Stimulated activated CD8-positive, alpha-beta memory T cell treated with anti-CD3 and anti-CD28 coated beads, Interleukin-12 subunit alpha, Interleukin-12 subunit beta, amount 100 ng/mL, for 24 hours (primary cell): ENCODE measurements around the gene TRIM38.
"Not testable (repeated sequence)": the region's sequence is repeated elsewhere in the genome, so short reads cannot be mapped to it uniquely, and the experiment has no call there.

Experiments
- DNase-seq: peaks from one replicate; pipeline ENCODE4 v3.0.0-alpha.2; 2020; ENCODE audit errors: extremely low read depth

The TRIM38 gene

DNA sequence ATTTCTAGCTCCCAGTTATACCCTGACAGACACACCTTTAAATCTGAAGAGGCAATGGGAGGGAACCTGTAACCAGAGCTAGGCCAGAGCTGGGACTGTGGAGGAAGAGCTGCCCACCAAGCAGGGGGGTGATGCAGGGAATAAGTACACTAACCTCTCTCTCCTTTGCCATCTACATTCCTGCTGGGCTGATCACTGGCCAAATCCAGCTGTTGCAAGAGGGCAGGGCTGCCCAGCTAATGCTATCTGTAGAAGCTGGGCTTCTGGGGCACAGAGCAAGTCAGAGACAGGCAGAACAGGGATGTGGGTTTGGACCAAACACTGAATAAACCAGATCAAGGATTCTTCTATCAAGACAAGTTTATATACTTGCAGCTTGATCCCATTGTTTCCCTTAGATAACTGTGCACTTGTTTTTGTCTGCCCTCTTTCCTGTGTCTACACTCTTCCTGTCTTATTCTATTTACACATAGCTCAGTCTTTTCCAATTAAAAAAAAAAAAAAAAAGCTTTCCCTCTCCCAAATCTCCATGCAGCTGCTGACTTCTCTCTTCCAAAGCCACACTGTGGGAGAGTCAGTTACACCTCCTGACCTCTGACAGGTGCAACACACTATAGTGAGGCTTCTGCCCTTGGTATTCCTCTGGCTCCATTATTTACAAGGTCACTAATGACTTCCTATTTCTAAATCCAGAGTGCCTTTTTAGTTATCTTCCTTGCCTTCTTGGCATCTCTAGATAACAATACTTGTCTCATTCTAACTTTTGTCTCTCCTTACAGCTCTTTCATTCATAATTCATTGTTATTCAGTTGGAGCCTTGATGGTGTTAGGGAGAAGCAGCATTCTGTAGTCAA, 43.7 kb downstream of the TRIM38 start:
- no peak for DNase-seq

DNA sequence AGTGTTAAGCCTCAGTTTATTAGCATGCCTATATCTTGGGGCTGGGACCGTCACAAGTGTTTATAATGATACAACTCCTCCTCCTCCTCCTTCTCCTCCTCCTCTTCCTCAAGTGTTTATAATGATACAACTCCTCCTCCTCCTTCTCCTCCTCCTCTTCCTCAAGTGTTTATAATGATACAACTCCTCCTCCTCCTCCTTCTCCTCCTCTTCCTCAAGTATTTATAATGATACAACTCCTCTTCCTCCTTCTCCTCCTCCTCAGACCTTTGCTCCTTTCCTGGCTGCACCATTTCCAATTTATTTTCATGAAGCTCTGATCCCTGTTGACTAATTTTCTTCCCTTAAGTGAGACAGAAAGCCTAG, 44.3 kb downstream of the TRIM38 start:
- not testable (repeated sequence) for DNase-seq

DNA sequence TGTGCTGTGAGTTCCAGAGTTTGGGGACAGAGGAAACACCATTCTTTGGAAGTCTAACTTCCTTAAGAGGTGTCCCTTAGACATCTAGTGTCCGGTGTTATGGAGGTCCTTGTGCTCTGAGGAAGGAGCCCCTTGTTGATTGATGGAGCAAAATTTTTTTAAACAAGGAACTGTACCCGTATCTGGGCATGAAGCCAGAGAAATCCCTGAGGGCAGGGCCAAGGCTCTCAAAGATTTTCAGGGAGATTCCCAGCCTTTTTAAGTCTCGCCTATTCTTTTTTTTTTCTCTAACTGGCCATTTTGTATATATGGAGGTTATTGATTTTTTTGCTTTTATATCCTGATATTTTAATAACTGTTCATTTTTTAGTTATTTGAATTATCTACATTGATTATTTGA, 45.9 kb downstream of the TRIM38 start:
- DNase-seq: no peak

DNA sequence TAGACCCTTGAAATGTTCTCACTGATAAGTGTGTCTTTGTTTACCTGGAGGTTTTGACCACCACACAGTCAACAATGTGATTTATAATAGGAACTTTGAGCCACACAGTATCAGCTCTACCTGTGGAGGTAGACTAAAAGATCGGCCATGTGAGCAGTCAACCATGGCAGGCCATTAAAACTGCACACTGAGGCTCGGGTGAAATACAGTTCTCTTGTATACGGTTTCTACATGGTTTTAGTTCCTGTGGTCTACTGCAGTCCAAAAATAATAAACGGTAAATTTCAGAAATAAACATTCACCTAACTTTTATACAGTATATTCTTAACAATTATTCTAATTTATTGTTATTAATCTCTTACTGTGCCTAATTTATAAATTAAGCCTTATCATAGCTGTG, 47.2 kb downstream of the TRIM38 start:
- no peak for DNase-seq

DNA sequence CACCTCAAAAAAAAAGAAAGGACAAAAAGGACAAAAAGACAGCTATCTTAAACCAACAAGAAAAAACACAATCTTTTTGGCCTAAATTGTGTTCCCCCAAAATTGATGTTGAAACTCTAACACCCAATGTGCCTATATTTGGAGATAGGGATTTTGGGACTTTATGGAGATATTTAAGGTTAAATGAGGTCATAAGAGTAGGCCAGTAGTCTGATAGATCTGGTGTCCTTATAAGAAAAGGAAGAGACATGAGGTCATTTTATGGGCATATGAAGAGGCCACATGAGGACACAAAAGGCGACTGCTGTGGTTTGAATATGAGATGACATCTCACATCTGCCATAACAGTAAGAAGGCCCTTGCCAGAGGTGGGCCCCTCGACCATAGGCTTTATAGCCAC, 49.5 kb downstream of the TRIM38 start:
- DNase-seq: no peak

DNA sequence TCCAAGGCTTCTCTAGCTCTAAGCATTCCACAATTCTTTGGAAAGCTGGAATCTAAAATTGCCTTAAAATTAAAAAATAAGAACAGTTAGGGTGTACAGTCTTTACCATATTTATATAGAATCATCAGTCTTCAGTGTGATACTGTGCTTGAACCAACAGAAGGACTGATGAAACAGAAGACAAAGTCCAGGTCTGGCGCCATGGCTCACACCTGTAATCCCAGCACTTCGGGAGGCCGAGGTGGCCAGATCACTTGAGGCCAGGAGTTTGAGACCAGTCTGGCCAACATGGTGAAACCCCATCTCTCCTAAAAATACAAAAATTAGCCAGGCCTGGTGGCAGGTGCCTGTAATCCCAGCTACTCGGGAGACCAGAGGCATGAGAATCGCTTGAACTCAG, 51.8 kb downstream of the TRIM38 start:
- not testable (repeated sequence) for DNase-seq

DNA sequence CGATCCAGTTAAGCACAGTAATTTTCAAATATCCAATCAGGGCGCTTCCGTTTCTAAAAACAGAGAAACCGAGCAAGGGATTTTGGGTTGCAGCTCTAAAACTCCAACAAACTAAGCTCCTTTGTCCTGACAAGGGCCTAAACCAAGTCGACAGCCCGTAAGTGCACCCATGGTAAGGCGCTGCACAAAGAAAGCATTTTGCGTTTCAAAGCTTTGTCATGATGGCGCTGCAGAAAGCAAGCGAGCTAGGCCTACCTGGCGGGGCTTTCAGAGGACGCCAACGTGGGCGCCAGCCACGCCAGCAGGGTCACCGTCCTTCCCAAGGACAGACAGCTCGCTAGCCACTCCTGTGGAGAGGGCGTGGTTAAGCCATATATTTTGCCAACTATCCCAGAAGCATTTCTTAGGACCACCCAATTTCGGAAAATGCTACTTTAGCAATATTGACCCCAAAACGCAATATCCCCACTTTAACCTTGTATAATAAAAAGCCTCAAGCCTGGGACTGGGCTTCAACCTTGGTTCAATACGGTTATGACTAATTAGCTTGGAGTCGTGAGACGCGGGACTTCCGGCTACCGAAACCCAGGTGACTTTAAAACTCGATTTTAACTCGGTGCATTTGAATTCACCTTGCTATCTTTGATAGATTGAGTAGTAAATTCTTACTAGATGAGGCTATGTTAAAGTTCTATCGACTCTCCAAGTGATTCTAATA, 53.8 kb downstream of the TRIM38 start:
- DNase-seq: no peak

DNA sequence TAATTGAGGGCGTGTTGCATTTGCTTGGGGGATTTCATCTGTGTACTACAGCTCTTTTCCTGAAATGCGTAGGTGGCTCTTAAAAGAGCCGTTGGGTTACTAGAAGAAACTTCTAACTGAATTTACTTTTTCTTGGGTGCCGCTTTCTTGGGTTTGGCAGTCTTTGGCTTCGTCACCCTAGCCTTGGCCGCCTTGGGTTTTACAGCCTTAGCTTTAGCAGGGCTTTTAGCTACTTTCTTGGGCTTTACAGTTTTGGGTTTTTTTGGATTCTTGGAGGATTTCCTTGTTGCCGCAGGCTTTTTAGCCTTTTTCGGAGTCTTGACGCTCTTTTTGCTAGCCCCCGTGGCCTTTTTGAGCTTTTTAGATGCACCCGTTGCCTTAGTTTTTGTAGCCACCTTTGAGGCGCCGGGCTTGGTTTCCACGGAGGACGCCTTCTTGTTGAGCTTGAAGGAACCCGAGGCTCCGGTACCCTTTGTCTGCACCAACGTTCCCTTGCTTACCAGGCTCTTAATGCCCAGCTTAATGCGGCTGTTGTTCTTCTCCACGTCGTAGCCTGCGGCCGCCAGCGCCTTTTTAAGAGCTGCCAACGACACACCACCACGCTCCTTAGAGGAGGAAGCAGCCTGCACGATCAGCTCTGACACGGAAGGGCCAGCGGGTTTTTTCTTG, 54.5 kb downstream of the TRIM38 start:
- no peak for DNase-seq

DNA sequence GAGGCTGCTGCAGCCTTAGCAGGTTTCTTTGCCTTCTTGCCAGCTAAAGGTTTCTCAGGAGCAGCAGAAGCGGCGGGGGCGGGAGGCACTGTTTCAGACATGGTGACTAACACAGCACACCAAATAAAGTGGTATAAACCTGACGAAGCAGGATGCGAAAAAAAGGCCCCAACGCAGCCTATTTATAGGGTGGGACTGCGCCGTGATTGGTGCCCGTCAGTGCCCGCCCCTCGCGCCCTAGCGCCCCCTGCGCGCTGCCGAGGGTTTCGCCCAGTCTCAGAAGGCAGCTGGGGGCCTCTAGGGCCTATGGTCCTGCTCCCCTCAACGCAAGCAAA, 55.0 kb downstream of the TRIM38 start:
- peak; percentile 64 for DNase-seq

DNA sequence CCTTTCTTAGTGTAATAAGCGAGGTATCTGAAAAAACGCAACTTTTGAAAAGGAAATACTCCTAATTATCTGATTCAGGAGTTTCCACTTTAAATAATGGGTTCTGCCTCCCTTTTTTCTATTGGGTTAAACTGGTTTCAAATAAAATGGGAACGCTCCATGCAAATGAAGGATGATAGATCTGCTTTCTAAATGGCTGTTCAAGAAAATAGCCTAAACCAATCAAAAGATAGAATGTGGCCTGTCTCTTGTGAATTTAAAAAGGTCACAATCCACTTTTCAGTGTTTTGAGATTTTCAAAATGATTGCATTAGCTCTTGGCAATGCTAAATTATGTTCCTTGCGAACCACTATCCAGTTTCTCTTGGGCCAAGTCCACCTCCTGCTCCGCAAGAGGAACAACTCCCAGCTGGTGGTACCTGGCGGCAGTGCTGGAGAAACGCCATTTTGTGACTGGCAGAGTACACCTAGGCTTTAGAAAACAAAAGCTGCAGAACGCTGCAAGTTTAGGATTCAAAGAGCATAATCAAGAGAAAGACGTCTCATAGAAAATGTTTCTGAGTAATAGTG, 56.7 kb downstream of the TRIM38 start:
- no peak for DNase-seq

DNA sequence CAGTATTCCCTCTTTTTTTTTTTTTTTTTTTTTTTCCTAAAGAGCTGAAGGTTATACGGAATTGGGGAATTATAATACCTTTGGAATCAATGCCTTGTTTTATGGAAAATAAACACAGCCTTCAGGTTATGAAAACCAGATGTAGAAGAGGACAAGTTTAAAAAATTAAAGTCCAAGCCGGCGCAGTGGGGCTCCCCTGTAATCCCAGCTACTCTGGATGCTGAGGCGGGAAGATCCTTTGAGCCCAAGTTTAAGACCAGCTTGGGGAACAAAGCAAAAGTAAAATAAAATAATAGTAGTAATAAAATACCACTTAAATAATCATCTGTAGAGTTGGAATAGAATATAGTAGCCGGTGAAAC, 57.3 kb downstream of the TRIM38 start:
- DNase-seq: no peak

DNA sequence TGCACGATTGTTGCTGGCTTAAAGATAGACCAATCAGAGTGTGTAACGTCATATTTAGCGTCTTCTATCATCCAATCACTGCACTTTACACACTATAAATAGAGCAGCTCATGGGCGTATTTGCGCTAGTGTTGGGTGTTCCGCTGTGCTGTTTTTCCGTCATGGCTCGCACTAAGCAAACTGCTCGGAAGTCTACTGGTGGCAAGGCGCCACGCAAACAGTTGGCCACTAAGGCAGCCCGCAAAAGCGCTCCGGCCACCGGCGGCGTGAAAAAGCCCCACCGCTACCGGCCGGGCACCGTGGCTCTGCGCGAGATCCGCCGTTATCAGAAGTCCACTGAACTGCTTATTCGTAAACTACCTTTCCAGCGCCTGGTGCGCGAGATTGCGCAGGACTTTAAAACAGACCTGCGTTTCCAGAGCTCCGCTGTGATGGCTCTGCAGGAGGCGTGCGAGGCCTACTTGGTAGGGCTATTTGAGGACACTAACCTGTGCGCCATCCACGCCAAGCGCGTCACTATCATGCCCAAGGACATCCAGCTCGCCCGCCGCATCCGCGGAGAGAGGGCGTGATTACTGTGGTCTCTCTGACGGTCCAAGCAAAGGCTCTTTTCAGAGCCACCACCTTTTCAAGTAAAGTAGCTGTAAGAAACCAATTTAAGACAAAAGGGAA, 57.9 kb downstream of the TRIM38 start:
- DNase-seq: no peak

DNA sequence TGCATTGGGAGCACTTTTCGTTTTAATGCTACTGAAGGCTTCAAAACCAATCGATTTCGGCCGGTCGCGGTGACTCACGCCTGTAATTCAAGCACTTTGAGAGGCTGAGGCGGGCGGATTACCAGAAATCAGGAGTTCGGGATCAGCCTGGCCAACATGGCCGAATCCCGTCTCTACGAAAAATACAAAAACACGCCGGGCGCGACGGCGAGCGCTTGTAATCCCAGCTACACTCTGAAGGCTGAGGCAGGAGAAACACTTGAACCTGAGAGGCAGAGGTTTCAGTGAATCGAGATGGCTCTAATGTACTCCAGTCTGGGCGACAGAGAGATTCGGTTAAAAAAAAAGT, 58.4 kb downstream of the TRIM38 start:
- no peak for DNase-seq

DNA sequence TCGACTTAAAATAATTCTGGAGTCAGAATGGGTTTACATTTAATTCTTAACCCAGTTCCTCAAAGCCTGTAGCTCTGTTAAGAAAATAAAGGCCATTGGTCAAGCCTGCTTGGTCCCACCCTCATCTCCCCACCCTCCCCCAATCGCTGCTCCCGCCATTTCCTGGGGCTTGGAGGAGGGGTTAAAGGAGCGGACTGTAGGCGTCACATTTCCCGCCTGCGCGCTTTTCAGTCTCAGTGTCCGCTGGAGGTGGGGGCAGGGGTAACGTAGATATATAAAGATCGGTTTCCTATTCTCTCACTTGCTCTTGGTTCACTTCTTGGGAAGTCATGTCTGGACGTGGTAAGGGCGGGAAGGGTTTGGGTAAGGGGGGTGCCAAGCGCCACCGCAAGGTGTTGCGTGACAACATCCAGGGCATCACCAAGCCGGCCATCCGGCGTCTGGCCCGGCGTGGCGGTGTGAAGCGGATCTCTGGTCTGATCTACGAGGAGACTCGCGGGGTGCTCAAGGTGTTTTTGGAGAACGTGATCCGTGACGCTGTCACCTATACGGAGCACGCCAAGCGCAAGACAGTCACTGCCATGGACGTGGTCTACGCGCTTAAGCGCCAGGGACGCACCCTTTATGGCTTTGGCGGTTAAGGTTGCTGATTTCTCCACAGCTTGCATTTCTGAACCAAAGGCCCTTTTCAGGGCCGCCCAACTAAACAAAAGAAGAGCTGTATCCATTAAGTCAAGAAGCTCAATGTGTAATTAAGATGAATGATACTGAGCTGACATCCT, 58.9 kb downstream of the TRIM38 start:
- peak; percentile 58 for DNase-seq

DNA sequence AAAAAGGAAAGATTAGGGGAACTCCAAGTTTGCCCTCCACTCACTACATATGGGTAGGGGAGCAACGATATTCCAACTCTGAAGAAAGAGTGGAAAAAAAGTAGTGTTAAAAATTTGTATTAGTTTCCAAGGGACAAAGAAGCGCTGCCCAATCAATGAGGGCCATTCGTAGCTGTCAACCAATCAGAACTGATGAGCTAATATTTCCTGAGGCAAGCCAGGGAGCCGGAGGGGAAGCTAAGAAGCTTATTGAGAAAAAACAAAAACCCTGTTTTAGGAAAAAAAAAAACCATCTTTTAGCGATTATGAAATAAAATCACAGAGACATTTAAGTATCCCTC, 59.5 kb downstream of the TRIM38 start:
- no peak for DNase-seq

DNA sequence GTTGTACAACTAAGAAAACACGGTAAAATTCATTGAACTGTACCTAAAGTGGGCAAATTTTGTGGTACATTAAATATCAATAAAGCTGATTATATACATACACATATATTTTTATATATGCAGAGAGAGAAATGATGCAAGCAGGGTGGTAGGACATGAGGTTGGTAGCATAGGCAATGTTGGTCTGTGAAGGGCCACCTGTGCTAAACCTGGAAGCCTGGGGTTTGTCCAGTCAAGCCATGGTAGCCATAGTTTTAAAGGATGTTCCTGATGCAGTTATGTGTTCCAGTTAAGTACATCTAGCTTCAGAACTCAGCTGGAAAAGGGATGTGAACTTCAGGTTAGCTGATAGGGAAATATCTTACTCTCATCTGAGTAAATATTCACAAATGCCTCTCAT, 60.1 kb downstream of the TRIM38 start:
- DNase-seq: no peak

DNA sequence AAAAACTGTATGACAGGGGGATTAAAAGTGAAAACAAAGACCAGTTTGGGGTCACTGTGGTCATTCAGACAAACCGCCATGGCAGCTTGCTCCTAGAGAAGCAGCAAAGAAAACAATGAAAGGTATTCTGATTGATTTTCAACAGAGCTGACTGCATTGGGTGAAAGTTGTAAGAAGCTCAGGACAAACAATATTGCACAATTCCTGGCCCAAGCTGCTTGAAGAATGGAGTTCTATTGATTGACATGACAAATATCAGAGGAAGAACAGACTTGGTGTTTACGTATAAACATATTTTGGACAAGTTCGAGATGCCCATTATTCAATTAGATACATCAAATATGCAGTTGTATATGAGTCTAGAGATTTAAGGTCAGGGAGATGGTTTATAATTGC, 62.0 kb downstream of the TRIM38 start:
- no peak for DNase-seq

DNA sequence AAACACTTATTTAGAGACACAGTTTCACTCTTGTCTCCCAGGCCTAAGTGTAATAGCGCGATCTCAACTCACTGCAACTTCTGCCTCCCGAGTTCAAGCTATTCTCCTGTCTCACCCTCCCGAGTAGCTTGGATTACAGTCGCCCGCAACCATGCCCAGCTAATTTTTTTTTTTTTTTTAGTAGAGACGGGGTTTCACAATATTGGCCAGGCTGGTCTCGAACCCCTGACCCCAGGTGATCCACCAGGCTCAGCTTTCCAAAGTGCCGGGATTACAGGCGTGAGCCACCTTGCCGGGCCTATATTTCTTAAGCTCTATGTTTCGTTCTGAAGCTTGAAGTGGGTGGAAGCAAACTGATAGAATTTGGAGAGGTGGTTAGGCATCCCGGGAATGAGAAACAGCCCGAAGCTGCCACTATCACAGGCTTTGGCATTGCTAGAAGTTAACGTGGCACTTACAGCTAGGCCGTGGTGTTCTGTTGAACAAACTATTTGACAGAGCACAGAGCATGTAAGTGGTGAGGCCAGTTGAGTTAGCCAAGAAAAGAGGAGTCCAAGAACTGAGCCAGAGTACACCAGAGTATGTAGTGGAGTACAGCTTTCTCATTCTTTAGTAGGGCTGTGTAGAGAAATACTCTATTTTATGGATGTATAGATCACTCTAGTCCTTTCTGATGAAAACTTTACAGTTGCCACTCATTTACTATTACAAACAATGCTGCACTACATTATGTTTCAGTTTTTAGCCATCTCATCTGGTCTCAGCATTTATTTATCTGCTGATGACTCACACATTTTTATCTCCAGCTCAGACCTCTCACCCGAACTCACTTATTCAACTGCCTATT, 62.7 kb downstream of the TRIM38 start:
- no peak for DNase-seq

DNA sequence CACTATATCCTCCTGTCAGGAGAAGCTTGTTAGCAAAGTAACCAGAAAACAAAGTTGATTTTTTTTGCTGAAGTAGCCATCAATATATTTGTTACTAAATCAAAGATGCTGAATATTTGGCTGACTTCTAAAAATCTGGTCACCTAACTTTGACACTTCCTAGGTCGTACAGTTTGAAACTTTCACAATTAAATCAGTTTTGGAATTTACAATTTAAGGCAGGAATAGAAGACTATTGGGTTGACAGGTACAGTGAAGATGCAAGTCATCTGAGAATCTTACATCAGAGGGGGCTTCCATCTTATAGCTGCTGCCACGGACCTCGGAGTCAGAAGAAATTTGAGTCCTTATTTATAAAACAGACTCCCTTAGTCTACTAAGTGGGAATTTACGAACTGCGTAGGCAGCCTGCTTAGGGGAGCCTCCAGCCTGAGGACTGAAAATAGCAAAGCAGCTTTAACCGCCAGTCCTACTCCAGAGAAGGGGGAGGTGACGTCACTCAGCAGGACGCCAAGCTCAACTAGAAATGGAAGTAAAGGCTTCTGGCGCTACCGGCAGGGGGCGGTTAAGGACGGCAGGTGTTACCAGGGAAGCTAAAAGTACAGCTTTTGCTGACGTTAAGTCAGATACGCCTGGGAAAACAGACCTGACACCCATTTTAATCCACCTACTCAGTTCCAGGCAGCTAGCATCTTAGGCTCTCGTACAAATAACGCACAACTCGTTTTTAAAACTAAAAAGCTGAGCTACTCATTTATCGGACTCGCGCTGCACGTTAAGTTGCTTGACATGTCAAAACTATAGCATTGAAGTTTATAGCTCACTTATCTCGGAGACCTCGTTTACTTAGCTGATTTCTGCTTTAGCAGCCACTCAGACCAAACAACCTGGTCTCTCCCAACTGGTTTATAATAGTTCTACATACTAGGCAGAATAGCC, 63.6 kb downstream of the TRIM38 start:
- DNase-seq: peak; percentile 66
